K562 (cell line): ENCODE measurements around the gene FSTL3. TPM values are rescaled to one million over a fixed set of nuclear protein-coding genes. Genes with fewer than 3 reads are reported as not detected.
A peak's percentile ranks its signal among the peaks of the same experiment; 100 is the strongest.

Experiments
- C11orf30 ChIP-seq: fragments of 450-650 bp; IDR thresholded peaks from 2 replicates; pipeline ENCODE4 v1.6.1; 2016; ENCODE audit warnings: low read depth, mild to moderate bottlenecking
- CC2D1A ChIP-seq: fragments of 450-650 bp; IDR thresholded peaks from 2 replicates; pipeline ENCODE4 v1.6.1; 2017; ENCODE audit warnings: mild to moderate bottlenecking
- ELF1 ChIP-seq: fragments of 200-800 bp; sonication (Bioruptor generic); IDR thresholded peaks from 2 replicates; pipeline ENCODE4 v1.6.1; 2016; ENCODE audit warnings: missing genetic modification characterization, missing compliant biosample characterization
- EZH2 ChIP-seq: IDR thresholded peaks from 2 replicates; pipeline ENCODE4 v1.6.1; 2012; ENCODE audit warnings: low read depth, mild to moderate bottlenecking, inconsistent platforms, low read length, borderline replicate concordance
- FOXA3 ChIP-seq, 2 experiments: fragments of 450-650 bp in 1 of 2; sonication (generic) in 1 of 2; formaldehyde crosslinking; IDR thresholded peaks in 1 of 2; conservative IDR thresholded peaks in 1 of 2; 2 replicates each; pipeline versions ENCODE4 v1.4.0 to v1.8.0; 2020 to 2022; ENCODE audit warnings: mild to moderate bottlenecking in 2 of 2, missing genetic modification reagents in 1 of 2
- HDAC1 ChIP-seq, 2 experiments: fragments of 450-650 bp; IDR thresholded peaks; 2 replicates each; pipeline ENCODE4 v1.6.1; 2016 to 2017; ENCODE audit warnings: inconsistent platforms in 1 of 2, mild to moderate bottlenecking in 1 of 2, moderate library complexity in 1 of 2
- HDAC8 ChIP-seq: fragments of 450-650 bp; IDR thresholded peaks from 2 replicates; pipeline ENCODE4 v1.6.1; 2016; ENCODE audit warnings: mild to moderate bottlenecking, missing genetic modification characterization, moderate library complexity, missing compliant biosample characterization
- HMGN3 ChIP-seq: IDR thresholded peaks from 2 replicates; pipeline ENCODE4 v1.6.1; 2011; ENCODE audit warnings: borderline replicate concordance, low read depth, mild to moderate bottlenecking, mixed read lengths, low read length; ENCODE audit not compliant: insufficient read length; ENCODE audit errors: extremely low read depth
- SMAD3 ChIP-seq: fragments of 450-650 bp; formaldehyde crosslinking; conservative IDR thresholded peaks from 2 replicates; pipeline ENCODE4 v1.4.0; 2020; ENCODE audit warnings: mild to moderate bottlenecking
- SMARCE1 ChIP-seq: fragments of 450-650 bp; IDR thresholded peaks from 2 replicates; pipeline ENCODE4 v1.7.1; 2016; ENCODE audit warnings: mild to moderate bottlenecking
- SP1 ChIP-seq: sonication (generic); formaldehyde crosslinking; IDR thresholded peaks from 2 replicates; pipeline ENCODE4 v1.8.1; 2022; ENCODE audit warnings: mild to moderate bottlenecking, missing genetic modification reagents
- TRIM28 ChIP-seq: fragments of 450-650 bp; IDR thresholded peaks from 2 replicates; pipeline ENCODE4 v1.6.1; 2017
- ZNF263 ChIP-seq: sonication (generic); formaldehyde crosslinking; IDR thresholded peaks from 2 replicates; pipeline ENCODE4 v1.8.0; 2022; ENCODE audit warnings: mild to moderate bottlenecking, missing genetic modification reagents, borderline replicate concordance
- polyA plus RNA-seq, 8 experiments: library from polyadenylated mRNA; depleted of rRNA in 4 of 8; stranded (reverse) in 5 of 8; unstranded in 3 of 8; fragments of >200 nt; fragmentation: Nextera tagmentation in 2 of 8; fragmentation: Illumina TruSeq in 1 of 8; extraction: Ambion mirVana in 2 of 8; extraction: Trizol in 1 of 8; gene quantifications; 2 replicates each; pipeline versions ENCODE4 v1.2.1 to v1.2.3, GENCODE V29; 2011 to 2014; ENCODE audit warnings: inconsistent platforms in 1 of 8, missing spikeins in 1 of 8
- total RNA-seq, 7 experiments: library from RNA; depleted of rRNA in 6 of 7; stranded (reverse); fragments of >200 nt in 6 of 7; fragmentation: Illumina TruSeq in 2 of 7; extraction: Trizol in 2 of 7; gene quantifications; 2 replicates each; pipeline versions ENCODE4 v1.2.1 to v1.2.3, GENCODE V29; 2011 to 2021; ENCODE audit warnings: low replicate concordance in 1 of 7
- TF ChIP-seq, protein P1 (sequence below): fragments of 250-450 bp; sonication (Bioruptor Pico); IDR thresholded peaks from 2 replicates; pipeline ENCODE4 v1.9.0; 2021; ENCODE audit warnings: mild to moderate bottlenecking, inconsistent platforms
- TF ChIP-seq, protein P2 (sequence below): fragments of 200-400 bp; formaldehyde crosslinking; IDR thresholded peaks from 2 replicates; pipeline ENCODE4 v1.6.1; 2017; ENCODE audit warnings: mild to moderate bottlenecking, low read depth, low read length, moderate library complexity
- TF ChIP-seq, protein P3 (sequence below): fragments of 450-650 bp; IDR thresholded peaks from 2 replicates; pipeline ENCODE4 v1.6.1; 2017; ENCODE audit warnings: antibody characterized with exemption, mild to moderate bottlenecking
- TF ChIP-seq, protein P4 (sequence below): fragments of 200-800 bp; sonication (Bioruptor generic); IDR thresholded peaks from 2 replicates; pipeline ENCODE4 v1.6.1; 2017; ENCODE audit warnings: missing genetic modification characterization, missing compliant biosample characterization

The FSTL3 gene
- total and polyA plus RNA-seq, 9 of the 15 experiments (the other 6 are each of a cell fraction or from before 2014, with no cell fraction given): 0.35 to 6.8 (median 4.2) TPM; not detected in 1

DNA sequence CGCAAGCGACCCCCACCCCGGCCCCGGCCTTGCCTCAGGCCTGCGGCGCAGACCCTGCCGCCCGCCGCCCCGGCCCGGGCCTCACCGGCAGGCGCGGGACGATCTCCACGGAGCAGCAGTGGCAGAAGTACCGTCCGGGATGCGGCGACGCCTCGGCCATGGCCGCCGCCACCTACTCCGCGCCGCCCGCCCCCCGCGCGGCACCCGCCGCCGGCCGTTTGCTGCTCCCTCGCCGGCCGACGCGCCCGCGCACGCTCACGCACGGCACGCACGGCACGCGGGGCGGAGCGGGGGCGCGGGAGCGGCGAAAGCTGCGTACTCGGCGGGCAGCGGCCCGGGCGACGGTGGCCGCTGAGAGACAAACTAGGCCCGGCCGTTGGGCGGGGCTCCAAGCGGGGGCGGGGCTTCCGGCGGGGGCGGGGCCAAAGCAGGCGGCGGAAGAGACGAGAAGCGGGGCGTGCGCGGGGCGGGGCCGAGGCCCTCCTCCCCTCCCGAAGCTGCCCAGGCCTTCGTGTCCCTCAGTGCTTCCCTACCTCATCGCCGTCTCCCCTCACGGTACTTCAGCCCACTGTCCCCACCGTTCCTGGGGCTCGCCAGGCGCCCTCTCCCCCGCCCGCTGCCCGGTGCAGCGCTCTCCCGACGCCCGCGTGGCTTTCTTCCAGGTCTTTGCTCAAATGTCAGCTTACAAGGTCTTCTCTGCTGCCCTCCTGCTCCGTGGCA lies 13.1 kb upstream of the FSTL3 start, which contains the start of gene RNF126 (continued):
- TF ChIP-seq TRIM28: peak; percentile 77; the same call in 1 of the 2 replicates
- TF ChIP-seq, protein P1, sequence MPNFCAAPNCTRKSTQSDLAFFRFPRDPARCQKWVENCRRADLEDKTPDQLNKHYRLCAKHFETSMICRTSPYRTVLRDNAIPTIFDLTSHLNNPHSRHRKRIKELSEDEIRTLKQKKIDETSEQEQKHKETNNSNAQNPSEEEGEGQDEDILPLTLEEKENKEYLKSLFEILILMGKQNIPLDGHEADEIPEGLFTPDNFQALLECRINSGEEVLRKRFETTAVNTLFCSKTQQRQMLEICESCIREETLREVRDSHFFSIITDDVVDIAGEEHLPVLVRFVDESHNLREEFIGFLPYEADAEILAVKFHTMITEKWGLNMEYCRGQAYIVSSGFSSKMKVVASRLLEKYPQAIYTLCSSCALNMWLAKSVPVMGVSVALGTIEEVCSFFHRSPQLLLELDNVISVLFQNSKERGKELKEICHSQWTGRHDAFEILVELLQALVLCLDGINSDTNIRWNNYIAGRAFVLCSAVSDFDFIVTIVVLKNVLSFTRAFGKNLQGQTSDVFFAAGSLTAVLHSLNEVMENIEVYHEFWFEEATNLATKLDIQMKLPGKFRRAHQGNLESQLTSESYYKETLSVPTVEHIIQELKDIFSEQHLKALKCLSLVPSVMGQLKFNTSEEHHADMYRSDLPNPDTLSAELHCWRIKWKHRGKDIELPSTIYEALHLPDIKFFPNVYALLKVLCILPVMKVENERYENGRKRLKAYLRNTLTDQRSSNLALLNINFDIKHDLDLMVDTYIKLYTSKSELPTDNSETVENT (CRISPR knock-in tag): peak; percentile 79
- peak; percentile 72 for TF ChIP-seq HMGN3
- TF ChIP-seq EZH2: no peak
- TF ChIP-seq, protein P2, sequence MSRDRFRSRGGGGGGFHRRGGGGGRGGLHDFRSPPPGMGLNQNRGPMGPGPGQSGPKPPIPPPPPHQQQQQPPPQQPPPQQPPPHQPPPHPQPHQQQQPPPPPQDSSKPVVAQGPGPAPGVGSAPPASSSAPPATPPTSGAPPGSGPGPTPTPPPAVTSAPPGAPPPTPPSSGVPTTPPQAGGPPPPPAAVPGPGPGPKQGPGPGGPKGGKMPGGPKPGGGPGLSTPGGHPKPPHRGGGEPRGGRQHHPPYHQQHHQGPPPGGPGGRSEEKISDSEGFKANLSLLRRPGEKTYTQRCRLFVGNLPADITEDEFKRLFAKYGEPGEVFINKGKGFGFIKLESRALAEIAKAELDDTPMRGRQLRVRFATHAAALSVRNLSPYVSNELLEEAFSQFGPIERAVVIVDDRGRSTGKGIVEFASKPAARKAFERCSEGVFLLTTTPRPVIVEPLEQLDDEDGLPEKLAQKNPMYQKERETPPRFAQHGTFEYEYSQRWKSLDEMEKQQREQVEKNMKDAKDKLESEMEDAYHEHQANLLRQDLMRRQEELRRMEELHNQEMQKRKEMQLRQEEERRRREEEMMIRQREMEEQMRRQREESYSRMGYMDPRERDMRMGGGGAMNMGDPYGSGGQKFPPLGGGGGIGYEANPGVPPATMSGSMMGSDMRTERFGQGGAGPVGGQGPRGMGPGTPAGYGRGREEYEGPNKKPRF: no peak
- TF ChIP-seq, protein P3, sequence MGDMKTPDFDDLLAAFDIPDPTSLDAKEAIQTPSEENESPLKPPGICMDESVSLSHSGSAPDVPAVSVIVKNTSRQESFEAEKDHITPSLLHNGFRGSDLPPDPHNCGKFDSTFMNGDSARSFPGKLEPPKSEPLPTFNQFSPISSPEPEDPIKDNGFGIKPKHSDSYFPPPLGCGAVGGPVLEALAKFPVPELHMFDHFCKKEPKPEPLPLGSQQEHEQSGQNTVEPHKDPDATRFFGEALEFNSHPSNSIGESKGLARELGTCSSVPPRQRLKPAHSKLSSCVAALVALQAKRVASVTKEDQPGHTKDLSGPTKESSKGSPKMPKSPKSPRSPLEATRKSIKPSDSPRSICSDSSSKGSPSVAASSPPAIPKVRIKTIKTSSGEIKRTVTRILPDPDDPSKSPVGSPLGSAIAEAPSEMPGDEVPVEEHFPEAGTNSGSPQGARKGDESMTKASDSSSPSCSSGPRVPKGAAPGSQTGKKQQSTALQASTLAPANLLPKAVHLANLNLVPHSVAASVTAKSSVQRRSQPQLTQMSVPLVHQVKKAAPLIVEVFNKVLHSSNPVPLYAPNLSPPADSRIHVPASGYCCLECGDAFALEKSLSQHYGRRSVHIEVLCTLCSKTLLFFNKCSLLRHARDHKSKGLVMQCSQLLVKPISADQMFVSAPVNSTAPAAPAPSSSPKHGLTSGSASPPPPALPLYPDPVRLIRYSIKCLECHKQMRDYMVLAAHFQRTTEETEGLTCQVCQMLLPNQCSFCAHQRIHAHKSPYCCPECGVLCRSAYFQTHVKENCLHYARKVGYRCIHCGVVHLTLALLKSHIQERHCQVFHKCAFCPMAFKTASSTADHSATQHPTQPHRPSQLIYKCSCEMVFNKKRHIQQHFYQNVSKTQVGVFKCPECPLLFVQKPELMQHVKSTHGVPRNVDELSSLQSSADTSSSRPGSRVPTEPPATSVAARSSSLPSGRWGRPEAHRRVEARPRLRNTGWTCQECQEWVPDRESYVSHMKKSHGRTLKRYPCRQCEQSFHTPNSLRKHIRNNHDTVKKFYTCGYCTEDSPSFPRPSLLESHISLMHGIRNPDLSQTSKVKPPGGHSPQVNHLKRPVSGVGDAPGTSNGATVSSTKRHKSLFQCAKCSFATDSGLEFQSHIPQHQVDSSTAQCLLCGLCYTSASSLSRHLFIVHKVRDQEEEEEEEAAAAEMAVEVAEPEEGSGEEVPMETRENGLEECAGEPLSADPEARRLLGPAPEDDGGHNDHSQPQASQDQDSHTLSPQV: no peak; the same call in 1 of the 2 replicates
- TF ChIP-seq SMARCE1: no peak
- 0 out of 4 replicates have a peak, but pooled peaks of 1 of the 2 experiments have one; percentile 26 for TF ChIP-seq HDAC1 (IDR thresholded peaks at IDR 0.05)
- TF ChIP-seq, protein P4, sequence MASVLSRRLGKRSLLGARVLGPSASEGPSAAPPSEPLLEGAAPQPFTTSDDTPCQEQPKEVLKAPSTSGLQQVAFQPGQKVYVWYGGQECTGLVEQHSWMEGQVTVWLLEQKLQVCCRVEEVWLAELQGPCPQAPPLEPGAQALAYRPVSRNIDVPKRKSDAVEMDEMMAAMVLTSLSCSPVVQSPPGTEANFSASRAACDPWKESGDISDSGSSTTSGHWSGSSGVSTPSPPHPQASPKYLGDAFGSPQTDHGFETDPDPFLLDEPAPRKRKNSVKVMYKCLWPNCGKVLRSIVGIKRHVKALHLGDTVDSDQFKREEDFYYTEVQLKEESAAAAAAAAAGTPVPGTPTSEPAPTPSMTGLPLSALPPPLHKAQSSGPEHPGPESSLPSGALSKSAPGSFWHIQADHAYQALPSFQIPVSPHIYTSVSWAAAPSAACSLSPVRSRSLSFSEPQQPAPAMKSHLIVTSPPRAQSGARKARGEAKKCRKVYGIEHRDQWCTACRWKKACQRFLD (CRISPR knock-in tag): 0 out of 2 replicates have a peak, but pooled peaks have one; percentile 54
- no peak for TF ChIP-seq SMAD3 (CRISPR knock-in tag)
- TF ChIP-seq ZNF263 (CRISPR knock-in tag): peak; percentile 26; the same call in 1 of the 2 replicates
- no peak for TF ChIP-seq C11orf30
- no peak for TF ChIP-seq CC2D1A
- peak; percentile 75 for TF ChIP-seq SP1 (CRISPR knock-in tag)
- TF ChIP-seq HDAC8: no peak
- TF ChIP-seq ELF1 (tag): peak; percentile 65; the same call in 1 of the 2 replicates
- no peak for TF ChIP-seq FOXA3 (CRISPR knock-in tag; conservative IDR thresholded peaks at IDR 0.05 in 1 of 2, IDR thresholded peaks at IDR 0.05 in 1 of 2)
